Measurements from ENCODE around the gene UBP1.
"Not testable (repeated sequence)": the region's sequence is repeated elsewhere in the genome, so short reads cannot be mapped to it uniquely, and the experiment has no call there.

UBP1 gene

DNA sequence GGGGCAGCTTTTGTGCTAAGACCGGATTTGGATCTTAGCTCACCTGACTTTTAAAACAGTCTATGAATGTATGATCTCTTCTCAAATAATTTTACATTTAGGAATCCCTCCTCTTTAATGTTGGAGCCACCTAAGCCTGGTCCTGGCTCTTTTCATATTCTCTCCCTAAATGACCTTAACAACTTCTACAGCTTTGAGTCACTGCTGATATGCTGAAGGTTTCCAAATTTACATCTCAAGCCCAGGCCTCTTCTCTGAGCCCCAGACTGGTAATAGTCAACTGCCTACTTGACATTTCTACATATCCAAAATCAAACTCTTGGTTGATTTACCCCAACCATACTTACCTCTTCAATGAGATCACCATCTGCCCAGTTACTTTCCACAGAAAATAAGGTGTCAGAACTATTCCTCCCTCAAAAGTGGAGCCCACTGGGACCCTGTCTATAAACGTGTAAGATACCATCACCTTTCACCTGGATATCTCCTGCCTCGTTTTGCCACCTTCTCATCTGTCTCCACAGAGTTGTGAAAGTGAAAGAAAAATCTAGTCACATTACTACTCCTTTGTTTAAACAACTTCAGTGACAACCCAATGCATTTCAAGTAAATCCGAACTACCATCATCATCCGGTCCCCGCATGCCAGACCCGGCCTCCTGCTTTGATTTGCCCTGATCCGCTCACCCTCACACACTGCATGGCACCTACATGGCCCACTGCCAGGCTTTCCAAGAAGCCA is 48.8 kb downstream of the UBP1 start:
- DNase-seq (ENCODE audit: low read depth), result no peak

GRCh38 chr3:33389908-33390307 is 50.3 kb downstream of the UBP1 start:
- DNase-seq (ENCODE audit: low read depth), result no peak

- no peak for DNase-seq (ENCODE audit: low read depth)
Observed at GRCh38 chr3:33388374-33389100, 51.7 kb downstream of the UBP1 start.

- no peak for DNase-seq (ENCODE audit: low read depth)
Observed at GRCh38 chr3:33386631-33387030, 53.6 kb downstream of the UBP1 start.

GRCh38 chr3:33385423-33385822 is 54.8 kb downstream of the UBP1 start:
- no peak for DNase-seq (ENCODE audit: low read depth)

- DNase-seq (ENCODE audit: low read depth), result no peak
Observed at GRCh38 chr3:33383951-33384350, 56.3 kb downstream of the UBP1 start.

DNA sequence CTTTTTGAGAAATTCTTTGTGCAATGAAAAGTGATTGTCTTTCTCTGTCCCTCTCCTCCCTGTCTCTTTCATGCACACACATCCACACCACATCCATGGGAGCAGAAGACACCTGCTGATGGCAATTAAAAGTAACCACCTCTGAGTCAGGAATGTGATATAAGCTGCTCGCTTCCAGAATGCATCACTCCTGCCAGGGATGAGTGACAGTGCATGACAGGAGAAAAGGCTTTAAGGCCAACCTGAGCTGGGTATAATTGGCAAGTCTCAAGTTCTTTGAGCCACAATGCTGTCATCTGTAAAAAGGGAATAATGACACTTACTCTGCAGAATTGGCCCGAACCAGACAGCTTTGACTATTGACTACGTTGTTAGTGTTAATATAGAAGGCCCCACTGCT is 59.6 kb downstream of the UBP1 start:
- DNase-seq (ENCODE audit: low read depth), result no peak

DNA sequence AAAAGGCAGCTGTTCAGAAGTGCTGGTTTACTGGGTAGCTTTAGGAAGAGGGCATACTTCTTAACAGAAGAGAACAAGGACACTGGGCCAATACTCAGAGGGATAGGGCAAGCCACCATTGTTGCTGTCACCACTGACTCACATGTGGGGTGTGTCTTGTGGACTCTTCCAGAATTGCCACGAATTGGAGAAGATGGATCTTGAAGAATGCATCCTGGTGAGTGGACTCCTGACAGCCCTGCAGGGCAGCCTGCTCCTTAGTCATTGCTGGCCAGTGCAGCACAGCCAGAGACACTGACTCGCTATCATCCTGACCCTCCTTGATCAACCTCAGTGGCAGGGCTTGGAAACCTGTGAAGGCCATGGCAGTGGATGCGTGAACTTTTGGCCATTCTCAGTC is 62.3 kb downstream of the UBP1 start:
- no peak for DNase-seq (ENCODE audit: low read depth)

- DNase-seq (ENCODE audit: low read depth), result no peak
Observed at GRCh38 chr3:33377489-33377888, 62.7 kb downstream of the UBP1 start.

- no peak for DNase-seq (ENCODE audit: low read depth)
Observed at GRCh38 chr3:33373082-33373437, 67.1 kb downstream of the UBP1 start.

- peak; percentile 43 for DNase-seq (ENCODE audit: low read depth)
Observed at GRCh38 chr3:33372218-33373081, 67.8 kb downstream of the UBP1 start.

DNA sequence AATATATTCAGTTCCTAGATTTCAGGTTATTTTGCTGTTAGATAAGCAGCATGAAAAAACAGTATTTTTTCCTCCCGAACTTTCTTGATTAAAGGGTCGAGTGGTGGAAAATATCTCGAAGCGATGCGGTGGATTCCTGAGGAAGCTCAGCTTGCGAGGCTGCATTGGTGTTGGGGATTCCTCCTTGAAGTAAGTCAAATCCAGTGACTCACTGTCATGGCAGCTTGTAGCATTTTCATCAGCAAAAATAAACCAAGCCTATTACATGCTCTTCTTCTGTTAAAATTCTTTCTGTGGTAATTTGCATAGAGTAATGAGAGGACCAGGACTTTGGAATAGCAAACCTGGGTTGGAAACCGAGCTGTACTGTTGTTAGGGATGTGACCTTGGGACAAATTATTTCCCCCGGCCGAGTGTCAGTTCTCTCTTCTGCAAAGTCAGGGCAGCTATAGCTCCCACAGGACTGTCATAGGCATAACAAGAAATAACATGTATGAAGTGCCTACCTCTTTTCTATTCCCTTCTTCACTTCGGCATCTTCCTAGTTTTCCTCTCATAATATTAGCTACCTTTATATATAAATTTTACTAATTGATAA is 75.6 kb downstream of the UBP1 start:
- no peak for DNase-seq (ENCODE audit: low read depth)

DNA sequence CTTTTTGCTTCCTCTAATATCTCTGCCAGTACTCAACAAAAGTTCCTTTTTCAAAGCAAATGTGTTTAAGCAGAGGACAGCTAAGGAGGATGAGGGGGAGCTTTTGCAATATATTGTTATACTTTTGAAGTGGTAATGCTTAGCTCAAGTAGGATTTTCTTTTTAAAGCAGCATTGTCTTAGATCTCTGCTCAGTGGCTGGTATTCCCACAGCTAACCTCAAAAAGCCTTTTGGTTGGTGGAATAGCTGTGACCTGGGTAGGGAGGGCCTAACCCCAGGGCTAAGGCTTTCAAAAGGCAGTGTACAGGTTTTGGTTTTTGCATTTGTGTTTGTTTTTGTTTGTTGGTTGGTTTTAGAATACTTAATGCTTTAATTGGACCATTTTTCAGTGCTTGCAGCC is 76.1 kb downstream of the UBP1 start:
- no peak for DNase-seq (ENCODE audit: low read depth)

DNA sequence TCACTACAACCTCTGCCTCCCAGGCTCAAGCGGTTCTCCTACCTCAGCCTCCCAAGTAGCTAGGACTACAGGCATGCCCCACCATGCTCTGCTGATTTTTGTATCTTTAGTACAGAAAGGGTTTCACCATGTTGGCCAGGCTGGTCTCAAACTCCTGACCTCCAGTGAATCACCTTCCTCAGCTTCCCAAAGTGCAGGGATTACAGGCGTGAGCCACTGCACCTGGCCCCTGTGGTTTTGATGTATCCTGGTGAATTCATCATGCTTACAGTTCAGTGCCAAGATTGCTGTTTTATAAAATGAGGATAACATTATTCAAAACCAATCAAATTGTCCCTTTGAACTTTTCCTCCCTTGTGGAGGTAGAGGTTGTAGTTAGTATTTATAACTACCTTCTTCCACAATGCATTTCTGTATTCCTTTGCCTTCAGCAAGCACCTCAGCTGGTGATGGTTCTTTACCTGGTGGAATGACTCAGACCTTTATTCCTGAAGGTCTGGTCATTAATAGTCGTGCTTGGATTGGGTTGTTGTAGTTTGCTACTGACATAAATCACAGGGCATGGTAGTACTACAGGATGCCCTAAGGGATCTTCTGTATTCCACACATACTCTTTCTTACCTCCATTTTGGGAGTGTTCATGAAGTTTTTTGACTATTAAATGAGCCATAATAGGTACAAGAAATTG is 76.9 kb downstream of the UBP1 start:
- DNase-seq (ENCODE audit: low read depth), result no peak

DNA sequence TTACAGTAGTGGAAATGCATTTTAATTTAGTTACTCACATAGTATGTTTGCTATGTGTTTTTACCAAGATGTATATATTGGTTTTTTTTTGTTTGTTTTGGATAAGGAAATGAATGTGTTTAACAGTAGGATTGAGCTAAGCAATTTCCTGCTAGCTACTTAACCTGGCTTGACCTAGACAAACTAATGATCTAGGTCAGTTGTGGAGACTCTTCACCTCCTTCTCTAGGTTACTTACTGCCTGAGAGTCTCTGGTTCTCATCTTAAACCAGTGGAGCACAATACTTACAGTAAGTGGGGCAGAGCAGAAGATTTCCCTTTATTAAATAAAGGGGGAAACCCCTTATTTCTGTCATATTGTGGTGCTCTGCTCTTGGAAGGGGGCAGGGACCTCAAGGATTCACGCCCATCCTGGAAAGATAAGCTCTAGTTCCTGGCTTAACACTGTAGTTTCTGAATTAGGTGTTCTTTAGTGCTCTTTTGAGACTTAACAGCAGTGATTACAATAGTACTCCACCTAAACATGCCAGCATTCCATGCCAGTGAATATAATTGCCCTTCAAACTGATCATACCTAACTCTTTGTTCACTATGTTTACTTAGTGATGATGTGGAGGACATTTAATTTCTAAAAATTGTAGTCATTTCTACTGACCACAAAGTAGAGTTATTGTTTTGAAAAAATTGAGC is 79.9 kb downstream of the UBP1 start:
- DNase-seq (ENCODE audit: low read depth), result peak; percentile 24

DNA sequence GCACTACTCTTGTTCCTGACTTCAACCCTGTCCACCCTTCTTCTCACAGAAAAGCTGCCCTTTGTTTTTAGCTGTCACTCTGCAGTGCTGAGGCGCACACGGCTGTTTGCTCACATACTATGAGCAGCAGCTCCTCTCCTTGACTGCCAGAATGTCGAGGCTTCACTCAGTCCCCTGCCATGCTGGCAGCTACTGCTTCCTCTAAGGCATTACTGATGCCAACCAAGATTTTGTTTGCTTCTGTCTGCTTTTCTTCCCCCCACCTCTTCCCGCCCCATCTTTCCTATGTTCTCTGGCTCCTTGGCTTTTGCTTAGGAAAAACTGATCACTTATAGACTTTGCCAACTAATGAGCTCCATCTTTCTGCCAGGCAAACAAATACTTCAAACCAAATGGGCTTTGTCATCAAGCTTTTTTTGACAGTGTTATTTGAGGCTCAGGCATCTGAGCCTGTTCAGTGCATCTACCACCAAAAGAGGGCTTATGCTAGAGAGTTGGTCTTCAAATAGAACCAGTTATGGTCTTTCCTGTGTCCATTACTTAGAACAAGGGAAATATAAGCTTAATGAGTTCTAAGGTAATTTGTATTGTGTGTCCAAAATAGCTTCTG is 81.9 kb downstream of the UBP1 start:
- no peak for DNase-seq (ENCODE audit: low read depth)

DNA sequence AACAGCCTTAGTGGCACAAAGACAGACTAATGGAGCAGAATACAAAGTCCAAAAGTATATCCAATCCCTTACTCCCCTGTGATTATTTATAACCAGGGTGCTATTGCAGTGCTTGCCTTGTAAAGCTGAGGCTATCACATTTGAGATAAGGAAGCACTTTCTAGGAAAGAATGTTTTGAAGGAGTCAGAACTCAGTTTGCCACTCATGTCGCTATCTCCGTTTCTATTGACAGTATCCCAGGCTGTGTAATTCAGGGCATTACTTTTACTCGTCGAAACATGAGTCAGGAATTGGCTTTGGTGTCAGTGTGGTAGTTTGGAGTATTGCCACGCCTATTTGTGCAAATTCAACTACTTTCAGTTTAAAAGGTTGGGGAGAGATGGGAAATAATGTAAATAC is 84.6 kb downstream of the UBP1 start:
- peak; percentile 30 for DNase-seq (ENCODE audit: low read depth)

- no peak for DNase-seq (ENCODE audit: low read depth)
Observed at GRCh38 chr3:33339758-33340157, 100.4 kb downstream of the UBP1 start.

DNA sequence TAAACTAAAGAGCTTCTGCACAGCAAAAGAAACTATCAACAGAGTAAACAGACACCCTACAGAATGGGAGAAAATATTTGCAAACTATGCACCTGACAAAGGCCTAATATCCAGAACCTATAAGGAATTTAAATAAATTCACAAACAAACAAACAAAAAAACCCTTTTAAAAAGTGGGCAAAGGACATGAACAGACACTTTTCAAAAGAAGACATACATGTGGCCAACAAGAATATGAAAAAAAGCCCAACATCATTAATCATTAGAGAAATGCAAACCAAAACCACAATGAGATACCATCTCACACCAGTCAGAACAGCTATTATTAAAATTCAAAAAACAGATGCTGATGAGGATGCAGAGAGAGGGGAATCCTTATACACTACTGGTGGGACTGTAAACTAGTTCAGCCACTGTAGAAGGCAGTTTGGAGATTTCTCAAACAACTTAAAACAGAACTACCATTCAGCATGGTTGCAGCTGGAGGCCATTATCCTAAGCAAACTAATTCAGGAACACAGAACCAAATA is 101.2 kb downstream of the UBP1 start:
- DNase-seq (ENCODE audit: low read depth), result not testable (repeated sequence)
